ENCODE measurements around the gene OR4D2.

OR4D2 gene

DNA sequence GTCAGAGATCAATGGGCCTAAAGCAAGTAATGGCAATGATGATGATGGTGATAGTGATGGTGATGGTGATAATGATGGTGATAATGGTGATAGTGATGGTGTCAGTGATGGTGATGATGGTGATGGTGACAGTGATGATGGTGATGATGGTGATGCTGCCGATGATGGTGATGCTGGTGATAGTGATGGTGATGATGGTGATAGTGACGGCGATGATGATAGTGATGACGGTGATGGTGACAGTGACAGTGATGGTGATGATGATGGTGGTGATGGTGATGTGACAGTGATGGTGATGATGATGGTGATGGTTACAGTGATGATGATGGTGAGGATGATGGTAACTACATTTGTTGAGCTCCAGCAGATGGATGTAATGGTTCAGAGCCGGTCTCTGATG lies 49.4 kb upstream of the OR4D2 start:
- H3K4me1 ChIP-seq (ENCODE audit: control insufficient read depth, insufficient read depth, low read length): no peaks in the 10 kb centered on the region
- POLR2A ChIA-PET: no interaction called here
- CTCF ChIA-PET: interaction anchor here (0.8 to 1.7 kb wide), 4 partner anchors 55 to 258 kb away, joined by 3 to 4 read pairs (median 3); no protein-coding TSS in a partner anchor
- H3K9me3 ChIP-seq (ENCODE audit: control insufficient read depth, insufficient read depth, low read depth, low read length): no peaks in the 10 kb centered on the region
- no peak overlapping the region for H3K4me3 ChIP-seq (ENCODE audit: low read depth, low read length)
- H3K36me3 ChIP-seq (ENCODE audit: control insufficient read depth in 2 of 2, insufficient read depth in 1 of 2, low read length in 2 of 2): no peaks in the 10 kb centered on the region
- no peak overlapping the region for H3K27ac ChIP-seq (ENCODE audit: extremely low read depth, low read depth, low read length)
- 0 out of 2 replicates have a peak, but pooled peaks have one; percentile 8 for TF ChIP-seq BCL6B (tag by site-specific recombination; IDR thresholded peaks at IDR 0.05)
- TF ChIP-seq, protein P1, sequence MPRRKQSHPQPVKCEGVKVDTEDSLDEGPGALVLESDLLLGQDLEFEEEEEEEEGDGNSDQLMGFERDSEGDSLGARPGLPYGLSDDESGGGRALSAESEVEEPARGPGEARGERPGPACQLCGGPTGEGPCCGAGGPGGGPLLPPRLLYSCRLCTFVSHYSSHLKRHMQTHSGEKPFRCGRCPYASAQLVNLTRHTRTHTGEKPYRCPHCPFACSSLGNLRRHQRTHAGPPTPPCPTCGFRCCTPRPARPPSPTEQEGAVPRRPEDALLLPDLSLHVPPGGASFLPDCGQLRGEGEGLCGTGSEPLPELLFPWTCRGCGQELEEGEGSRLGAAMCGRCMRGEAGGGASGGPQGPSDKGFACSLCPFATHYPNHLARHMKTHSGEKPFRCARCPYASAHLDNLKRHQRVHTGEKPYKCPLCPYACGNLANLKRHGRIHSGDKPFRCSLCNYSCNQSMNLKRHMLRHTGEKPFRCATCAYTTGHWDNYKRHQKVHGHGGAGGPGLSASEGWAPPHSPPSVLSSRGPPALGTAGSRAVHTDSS (tag by site-specific recombination; IDR thresholded peaks at IDR 0.05): peak; percentile 97
- no peak for TF ChIP-seq ZNF302 (tag by site-specific recombination; IDR thresholded peaks at IDR 0.05; ENCODE audit: low read depth)
- TF ChIP-seq ZNF274 (IDR thresholded peaks at IDR 0.05; ENCODE audit: low read length): no peak
- TF ChIP-seq ZNF274 (tag by site-specific recombination; IDR thresholded peaks at IDR 0.05; ENCODE audit: borderline replicate concordance): 0 out of 2 replicates have a peak, but pooled peaks have one; percentile 60
- peak; percentile 57; the same call in 1 of the 2 replicates for TF ChIP-seq ZNF658 (tag by site-specific recombination; IDR thresholded peaks at IDR 0.05)
- no peak for TF ChIP-seq ZNF184 (tag by site-specific recombination; IDR thresholded peaks at IDR 0.05)
- TF ChIP-seq ZNF148 (tag by site-specific recombination; IDR thresholded peaks at IDR 0.05; ENCODE audit: borderline replicate concordance): 0 out of 2 replicates have a peak, but pooled peaks have one; percentile 21
- no peak for TF ChIP-seq ZNF174 (tag by site-specific recombination; IDR thresholded peaks at IDR 0.05)
- TF ChIP-seq TRIM28 (IDR thresholded peaks at IDR 0.05; ENCODE audit: borderline replicate concordance, low read length): no peak
- TF ChIP-seq SP7 (tag by site-specific recombination; IDR thresholded peaks at IDR 0.05): no peak
- no peak for TF ChIP-seq ZNF843 (tag by site-specific recombination; IDR thresholded peaks at IDR 0.05)
- TF ChIP-seq ZNF280C (tag by site-specific recombination; IDR thresholded peaks at IDR 0.05): no peak
- no peak for TF ChIP-seq PRDM1 (tag by site-specific recombination; IDR thresholded peaks at IDR 0.05)
- TF ChIP-seq ZNF350 (tag by site-specific recombination; IDR thresholded peaks at IDR 0.05): no peak
- no peak for TF ChIP-seq HOXC10 (CRISPR knock-in tag; IDR thresholded peaks at IDR 0.05)
- no peak for TF ChIP-seq ZNF585B (tag by site-specific recombination; IDR thresholded peaks at IDR 0.05)
- peak; percentile 84; the same call in 1 of the 2 replicates for TF ChIP-seq ZNF311 (tag by site-specific recombination; IDR thresholded peaks at IDR 0.05; ENCODE audit: borderline replicate concordance)

GRCh38 chr17:58119491-58119890 lies 47.3 kb upstream of the OR4D2 start:
- H3K36me3 ChIP-seq (ENCODE audit: control insufficient read depth in 2 of 2, insufficient read depth in 1 of 2, low read length in 2 of 2): no peaks in the 10 kb centered on the region
- no peaks in the 10 kb centered on the region for H3K4me1 ChIP-seq (ENCODE audit: control insufficient read depth, insufficient read depth, low read length)
- ChIA-PET CTCF (interaction anchor here (0.5 to 1.1 kb wide), 3 partner anchors 53 to 79 kb away, joined by 3 to 4 read pairs (median 3); no protein-coding TSS in a partner anchor), POLR2A (no interaction called here)
- H3K4me3 ChIP-seq (ENCODE audit: low read depth, low read length): no peak overlapping the region
- no peaks in the 10 kb centered on the region for H3K9me3 ChIP-seq (ENCODE audit: control insufficient read depth, insufficient read depth, low read depth, low read length)
- no peak overlapping the region for H3K27ac ChIP-seq (ENCODE audit: extremely low read depth, low read depth, low read length)
- TF ChIP-seq PRDM6 (tag by site-specific recombination; IDR thresholded peaks at IDR 0.05) (no peak), ZNF19 (tag by site-specific recombination; IDR thresholded peaks at IDR 0.05; ENCODE audit: low read depth) (no peak), ZNF423 (tag by site-specific recombination; IDR thresholded peaks at IDR 0.05) (no peak), SETDB1 (IDR thresholded peaks at IDR 0.05; ENCODE audit: insufficient read length, low read length) (no peak), ZNF692 (tag by site-specific recombination; IDR thresholded peaks at IDR 0.05) (no peak)
- TF ChIP-seq, protein P1 (tag by site-specific recombination; IDR thresholded peaks at IDR 0.05): no peak

Measured in HEK293 (cell line).